NCI-H187 (cell line): ENCODE data around the gene DLG3.
"Not testable (repeated sequence)": the region's sequence is repeated elsewhere in the genome, so short reads cannot be mapped to it uniquely, and the experiment has no call there.

Experiments
- DNase-seq, 2 experiments: peaks; one replicate each; lab custom pipeline; 2025; lab: John Stamatoyannopoulos, UW

DLG3 gene

DNA sequence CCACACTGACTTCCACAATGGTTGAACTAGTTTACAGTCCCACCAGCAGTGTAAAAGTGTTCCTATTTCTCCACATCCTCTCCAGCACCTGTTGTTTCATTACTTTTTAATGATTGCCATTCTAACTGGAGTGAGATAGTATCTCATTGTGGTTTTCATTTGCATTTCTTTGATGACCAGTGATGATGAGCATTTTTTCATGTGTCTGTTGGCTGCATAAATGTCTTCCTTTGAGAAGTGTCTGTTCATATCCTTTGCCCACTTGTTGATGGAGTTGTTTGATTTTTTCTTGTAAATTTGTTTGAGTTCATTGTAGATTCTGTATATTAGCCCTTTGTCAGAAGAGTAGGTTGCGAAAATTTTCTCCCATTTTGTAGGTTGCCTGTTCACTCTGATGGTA, 71.1 kb downstream of the DLG3 start:
- not testable (repeated sequence) for DNase-seq

DNA sequence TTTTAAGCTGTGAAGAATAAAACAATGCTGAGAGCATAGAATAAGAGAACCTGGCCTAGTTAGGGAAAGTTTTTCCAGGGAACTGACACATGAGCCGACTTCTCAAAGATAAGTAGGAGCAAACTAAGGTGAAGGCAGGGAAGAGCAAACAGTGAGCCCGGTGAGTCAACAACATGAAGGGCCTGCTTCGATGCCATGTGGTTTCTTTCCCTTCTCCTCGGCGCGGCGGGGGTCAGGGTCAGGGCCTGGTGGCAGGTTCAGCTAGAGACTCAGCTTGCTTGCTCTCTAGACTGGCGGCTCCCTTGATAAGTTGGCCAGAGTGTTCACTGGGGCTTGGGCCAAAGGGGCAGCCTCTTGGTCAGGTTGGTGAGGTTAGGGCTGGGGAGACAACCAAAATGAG, 81.1 kb downstream of the DLG3 start:
- peak in 1 of 2 experiments; percentile 0 for DNase-seq

DNA sequence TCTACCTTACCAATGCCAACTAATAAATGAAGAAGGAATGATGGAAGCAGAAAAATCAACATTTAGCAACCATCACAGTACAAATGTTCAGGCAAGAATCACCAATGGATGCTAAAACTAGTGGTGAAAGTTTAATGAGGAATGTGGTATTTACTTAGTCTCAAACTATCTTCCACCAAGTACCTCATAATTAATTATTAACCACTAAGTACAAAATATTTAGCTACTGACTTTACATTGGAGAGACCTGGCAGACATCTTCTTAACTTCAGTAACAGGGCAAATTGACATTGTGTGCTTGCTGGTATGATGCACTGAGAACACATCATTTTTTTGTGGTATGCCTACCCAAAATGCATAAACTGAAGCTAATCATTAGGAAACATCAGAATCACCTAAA, 82.4 kb downstream of the DLG3 start:
- DNase-seq, result no peak

DNA sequence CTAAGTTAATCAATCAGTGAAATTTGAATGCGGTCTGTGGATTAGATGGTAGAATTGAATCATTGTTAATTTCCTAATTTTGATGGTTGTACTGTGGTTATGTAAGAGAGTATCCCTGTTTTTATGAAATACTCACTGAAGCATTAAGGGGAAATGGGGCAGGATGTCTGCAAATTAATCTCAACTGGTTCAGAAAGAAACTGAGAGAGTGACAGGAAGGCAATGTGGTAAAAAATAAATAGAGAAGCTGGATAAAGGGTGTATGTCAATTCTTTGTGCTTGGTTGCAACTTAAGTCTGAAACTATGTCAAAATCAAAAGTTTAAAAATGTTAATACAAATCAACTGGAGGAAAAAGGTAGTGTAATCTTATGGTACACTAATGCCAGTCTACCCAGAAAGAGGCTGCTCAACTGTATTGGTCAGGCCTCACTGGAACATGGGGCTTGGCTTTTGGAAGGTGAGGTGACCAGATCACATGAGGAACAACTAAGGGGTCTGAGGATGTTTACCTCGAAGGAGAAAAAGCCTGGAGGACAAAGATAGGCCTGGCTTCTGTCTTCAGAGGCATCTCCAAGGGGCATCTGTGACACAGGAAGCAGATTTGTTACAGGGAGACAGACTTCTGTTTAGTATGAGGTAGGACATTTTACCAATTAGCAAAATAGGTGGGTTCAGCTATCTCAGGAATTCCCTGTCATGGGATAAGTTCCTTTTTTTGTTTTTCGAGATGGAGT, 83.1 kb downstream of the DLG3 start:
- no peak for DNase-seq

DNA sequence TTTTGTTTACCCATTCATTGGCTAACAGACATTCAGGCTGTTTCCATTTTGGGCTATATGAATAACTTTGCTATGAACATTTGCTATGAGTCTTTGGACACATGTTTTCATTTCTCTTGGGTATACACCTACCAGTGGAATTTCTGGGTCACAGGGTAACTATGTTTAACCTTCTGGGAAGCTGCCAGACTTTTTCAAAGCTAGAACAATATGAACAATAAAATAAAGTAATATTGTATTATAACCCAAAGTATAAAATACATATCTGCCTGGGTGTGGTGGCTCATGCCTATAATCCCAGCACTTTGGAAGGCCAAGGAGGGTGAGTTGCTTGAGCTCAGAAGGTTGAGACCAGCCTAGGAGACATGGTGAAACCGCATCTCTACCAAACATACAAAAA, 90.6 kb downstream of the DLG3 start:
- DNase-seq, result no peak

DNA sequence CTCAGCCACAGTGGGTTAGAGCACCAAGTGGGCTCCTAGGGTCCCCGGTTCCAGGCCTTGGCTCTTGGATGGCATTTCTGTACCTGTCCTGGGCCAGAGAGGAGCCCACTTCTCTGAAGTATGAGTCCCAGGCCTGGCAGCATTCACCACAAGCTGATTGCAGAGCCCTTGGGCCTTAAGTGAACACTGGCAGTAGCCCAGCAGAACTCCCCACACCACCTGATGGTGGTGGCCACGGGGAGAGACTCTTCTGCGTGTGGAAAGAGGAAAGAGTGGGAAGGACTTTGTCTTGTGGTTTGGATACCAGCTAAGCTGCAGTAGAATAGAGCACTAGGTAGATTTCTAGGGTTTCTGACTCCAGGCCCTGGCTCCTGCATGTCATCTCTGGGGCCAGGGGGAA, 104.8 kb downstream of the DLG3 start:
- DNase-seq, result no peak

DNA sequence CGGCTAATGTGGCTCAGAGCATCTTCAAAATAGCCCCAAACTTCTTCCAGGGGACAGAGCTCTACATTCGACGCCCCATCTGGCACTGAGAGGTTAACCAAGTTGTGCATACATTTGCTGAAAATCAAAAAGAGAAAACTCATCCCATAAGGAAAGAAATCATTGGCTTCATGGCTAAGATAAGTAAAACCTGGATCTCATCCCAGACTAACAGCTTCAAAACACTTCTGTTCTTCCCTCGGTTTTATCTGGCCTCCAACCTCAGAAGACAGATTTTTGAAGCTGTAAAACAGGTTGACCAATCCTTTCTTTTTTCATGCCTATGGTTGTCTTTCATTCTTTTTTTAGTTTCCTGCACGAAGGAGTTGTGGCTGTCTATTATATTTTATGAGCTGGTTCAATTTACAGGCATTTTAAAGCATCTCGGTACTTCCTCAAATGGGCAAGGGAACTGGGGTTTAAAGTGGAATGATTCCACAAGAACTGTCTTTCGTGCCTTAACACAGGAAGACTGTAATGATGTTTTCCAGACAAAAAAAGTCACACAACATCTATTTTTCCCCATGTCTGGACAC, 107.6 kb downstream of the DLG3 start:
- DNase-seq, result no peak

DNA sequence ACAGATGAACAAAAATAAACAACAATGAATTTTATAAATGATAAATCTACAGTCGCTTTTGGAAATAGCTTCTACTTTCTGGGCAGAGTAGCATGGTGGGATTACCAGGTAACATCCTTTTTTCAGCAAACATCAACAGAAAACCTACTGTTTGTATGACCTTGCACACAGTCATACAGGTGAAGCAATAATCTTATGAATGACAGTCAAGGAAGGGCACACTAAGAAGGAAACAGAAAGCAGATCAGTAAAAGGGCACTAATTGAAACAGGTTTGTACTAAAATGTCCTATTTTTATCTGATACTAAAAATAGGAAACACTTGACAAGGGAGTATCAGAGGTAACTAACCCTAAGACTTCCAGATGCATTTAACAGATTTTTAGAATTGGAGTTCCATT, 108.9 kb downstream of the DLG3 start:
- DNase-seq, result no peak

DNA sequence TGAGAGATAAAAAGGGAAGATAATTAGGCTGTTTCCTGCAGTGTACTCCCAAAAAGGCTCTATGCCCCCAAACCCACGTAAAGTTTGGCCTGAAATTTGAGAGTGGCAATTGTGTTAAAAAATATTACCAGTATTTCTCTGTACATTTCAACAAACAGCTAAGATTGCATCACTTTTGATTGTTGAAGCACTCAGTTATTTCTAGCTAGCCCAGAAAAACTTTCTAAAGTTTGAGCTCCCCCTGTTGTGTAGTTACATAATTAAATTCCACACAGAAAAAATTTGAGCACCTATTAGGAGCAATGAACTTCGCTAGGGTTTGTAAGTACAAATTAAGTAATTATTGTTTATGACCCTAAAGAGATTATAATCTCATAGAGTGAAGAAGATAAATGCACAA, 109.4 kb downstream of the DLG3 start:
- no peak for DNase-seq

DNA sequence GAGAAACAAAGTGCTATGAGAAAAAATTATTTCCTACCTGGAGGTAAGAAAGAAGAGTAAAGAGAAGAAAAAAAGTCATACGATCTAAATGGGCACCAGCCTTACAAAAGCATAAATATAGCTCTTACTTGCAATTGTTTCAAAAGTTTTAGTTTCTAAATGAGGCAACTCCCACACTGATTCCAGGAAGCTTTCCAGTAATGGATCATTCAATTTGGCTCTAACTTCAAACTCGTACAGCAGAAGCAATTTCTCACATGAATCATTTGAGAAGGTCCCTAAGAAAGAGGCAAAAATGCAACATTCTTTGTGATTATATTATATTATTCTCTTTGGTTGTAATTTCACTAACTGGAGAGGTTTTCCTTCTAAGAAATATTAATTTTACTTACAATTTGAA, 109.9 kb downstream of the DLG3 start:
- no peak for DNase-seq

DNA sequence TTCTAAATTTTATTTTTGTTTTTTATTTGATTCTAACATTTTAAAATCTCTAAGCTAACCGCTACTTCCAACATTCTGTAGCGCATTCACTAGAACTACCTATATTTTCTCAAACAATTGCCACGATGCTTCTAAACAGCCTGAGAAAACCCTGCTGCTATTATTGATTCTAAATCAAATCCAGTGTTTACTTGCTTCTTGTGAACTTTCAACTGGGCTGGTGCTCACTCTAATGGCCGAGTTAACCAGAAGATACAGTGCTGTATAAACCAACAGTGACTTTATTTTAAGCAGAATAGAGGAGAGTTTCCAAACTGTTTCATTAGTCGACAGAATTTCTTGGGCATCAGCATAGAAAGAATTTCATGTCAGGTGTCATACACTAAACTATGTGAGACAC, 110.3 kb downstream of the DLG3 start:
- DNase-seq, result no peak
